ENCODE results near the gene EHD3.

The EHD3 gene

GRCh38 chr2:31237348-31238017 is 3.5 kb downstream of the EHD3 start:
- no peak for DNase-seq (ENCODE audit: low read depth)

- no peak for DNase-seq (ENCODE audit: low read depth)
These were observed 4.4 kb downstream of the EHD3 start for GRCh38 chr2:31238126-31238905.

GRCh38 chr2:31238906-31239592 is 5.1 kb downstream of the EHD3 start:
- DNase-seq (ENCODE audit: low read depth) = no peak

GRCh38 chr2:31239593-31240177 is 5.7 kb downstream of the EHD3 start:
- DNase-seq (ENCODE audit: low read depth) = no peak

GRCh38 chr2:31240381-31241365 is 6.7 kb downstream of the EHD3 start:
- DNase-seq (ENCODE audit: low read depth) = no peak

- no peak for DNase-seq (ENCODE audit: low read depth)
These were observed 7.8 kb downstream of the EHD3 start for GRCh38 chr2:31241625-31242270.

- DNase-seq (ENCODE audit: low read depth) = no peak
These were observed 9.1 kb downstream of the EHD3 start for GRCh38 chr2:31243053-31243452.

GRCh38 chr2:31244101-31244500 is 10.1 kb downstream of the EHD3 start:
- no peak for DNase-seq (ENCODE audit: low read depth)

- no peak for DNase-seq (ENCODE audit: low read depth)
These were observed 12.4 kb downstream of the EHD3 start for GRCh38 chr2:31246184-31246852.

- no peak for DNase-seq (ENCODE audit: low read depth)
These were observed 13.8 kb downstream of the EHD3 start for GRCh38 chr2:31247711-31248110.

GRCh38 chr2:31248139-31248538 is 14.2 kb downstream of the EHD3 start:
- DNase-seq (ENCODE audit: low read depth) = no peak

- no peak for DNase-seq (ENCODE audit: low read depth)
These were observed 15.2 kb downstream of the EHD3 start for GRCh38 chr2:31249009-31249690.

- DNase-seq (ENCODE audit: low read depth) = no peak
These were observed 17.1 kb downstream of the EHD3 start for GRCh38 chr2:31251018-31251417.

GRCh38 chr2:31251851-31252250 is 17.9 kb downstream of the EHD3 start:
- no peak for DNase-seq (ENCODE audit: low read depth)

GRCh38 chr2:31253356-31254131 is 19.6 kb downstream of the EHD3 start:
- DNase-seq (ENCODE audit: low read depth) = no peak

GRCh38 chr2:31254237-31255203 is 20.6 kb downstream of the EHD3 start:
- no peak for DNase-seq (ENCODE audit: low read depth)

- no peak for DNase-seq (ENCODE audit: low read depth)
These were observed 22.1 kb downstream of the EHD3 start for GRCh38 chr2:31255911-31256571.
